MM.1S (cell line): ENCODE data around the gene ARFGEF3.

Experiments
- CTCF ChIP-seq: fragments of 300-600 bp; sonication (generic); IDR thresholded peaks from 2 replicates; pipeline ENCODE4 v1.5.1; 2016; ENCODE audit warnings: antibody characterized with exemption, low read length, mixed read lengths
- EZH2 ChIP-seq: fragments of 300-600 bp; sonication (generic); optimal IDR thresholded peaks from 2 replicates; pipeline ENCODE3; 2017; ENCODE audit warnings: low read depth, mild to moderate bottlenecking, antibody characterized with exemption, low read length, mixed read lengths
- EZH2phosphoT487 ChIP-seq: fragments of 300-600 bp; sonication (generic); IDR thresholded peaks from 2 replicates; pipeline ENCODE4 v1.6.1; 2018; ENCODE audit warnings: antibody characterized with exemption, low read length

DNA sequence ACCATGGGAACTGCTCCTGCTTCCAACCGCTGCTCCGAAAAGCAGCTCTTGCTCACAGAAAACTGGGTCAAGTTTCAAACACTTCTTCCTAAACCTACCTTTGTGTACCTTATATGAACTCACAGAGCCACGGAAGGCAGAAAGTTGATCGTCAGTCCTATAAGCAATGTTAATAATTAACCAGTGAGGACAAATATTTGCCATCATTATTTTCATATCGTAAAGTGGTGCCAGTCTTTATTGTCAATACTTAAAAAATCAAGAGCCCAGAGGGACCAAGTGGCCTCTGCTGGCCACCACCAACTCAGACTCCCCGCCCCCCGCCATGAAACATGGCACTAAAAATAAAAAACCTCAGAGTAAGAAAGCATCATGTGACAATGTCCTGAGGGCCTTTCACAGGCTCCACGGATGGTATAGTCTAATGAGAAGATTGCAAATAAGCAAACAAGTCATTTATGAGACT lies 65.6 kb downstream of the ARFGEF3 start:
- TF ChIP-seq CTCF (no peak), EZH2 (no peak), EZH2phosphoT487 (no peak)
